ENCODE data around the gene STAT5A. TPM values are rescaled to one million over a fixed set of nuclear protein-coding genes. Genes with fewer than 3 reads are reported as not detected.

STAT5A gene
- total and polyA plus RNA-seq, 9 of the 15 experiments (the other 6 are each of a cell fraction or from before 2014, with no cell fraction given), result 79.9 to 415 (median 196) TPM

DNA sequence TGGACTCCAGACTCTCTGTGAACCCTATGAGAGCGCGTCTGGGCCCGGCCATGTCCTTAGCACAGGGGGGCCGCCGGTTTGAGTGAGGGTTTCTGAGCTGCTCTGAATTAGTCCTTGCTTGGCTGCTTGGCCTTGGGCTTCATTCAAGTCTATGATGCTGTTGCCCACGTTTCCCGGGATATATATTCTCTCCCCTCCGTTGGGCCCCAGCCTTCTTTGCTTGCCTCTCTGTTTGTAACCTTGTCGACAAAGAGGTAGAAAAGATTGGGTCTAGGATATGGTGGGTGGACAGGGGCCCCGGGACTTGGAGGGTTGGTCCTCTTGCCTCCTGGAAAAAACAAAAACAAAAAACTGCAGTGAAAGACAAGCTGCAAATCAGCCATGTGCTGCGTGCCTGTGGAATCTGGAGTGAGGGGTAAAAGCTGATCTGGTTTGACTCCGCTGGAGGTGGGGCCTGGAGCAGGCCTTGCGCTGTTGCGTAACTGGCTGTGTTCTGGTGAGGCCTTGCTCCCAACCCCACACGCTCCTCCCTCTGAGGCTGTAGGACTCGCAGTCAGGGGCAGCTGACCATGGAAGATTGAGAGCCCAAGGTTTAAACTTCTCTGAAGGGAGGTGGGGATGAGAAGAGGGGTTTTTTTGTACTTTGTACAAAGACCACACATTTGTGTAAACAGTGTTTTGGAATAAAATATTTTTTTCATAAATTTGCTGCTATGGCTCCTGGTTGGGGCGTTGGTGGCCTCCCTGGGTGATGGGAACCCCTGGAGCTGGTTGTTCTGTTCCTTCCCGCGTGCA lies 23.1 kb downstream of the STAT5A start:
- WGBS (ENCODE audit: insufficient coverage, low coverage, missing lambda C conversion rate), result 12% methylated on average over 19 of the region's 19 CpGs
- Histone ChIP-seq H3K9me1 (ENCODE audit: control insufficient read depth, insufficient read depth, low read length) (no peaks in the 10 kb centered on the region), H3K4me3 (peak overlapping the region; percentile 13), H3K79me2 (ENCODE audit: control insufficient read depth, insufficient read depth, low read length) (peaks cover 59% of the 10 kb centered on the region), H2AFZ (ENCODE audit: low read depth, low read length) (no peak overlapping the region), H3K4me1 (replicated peaks in 1 of 2; ENCODE audit: control insufficient read depth in 2 of 2, insufficient read depth in 2 of 2, low read length in 2 of 2) (peaks cover 70 to 85% of the 10 kb centered on the region in 2 experiments), H3K9ac (ENCODE audit: insufficient read depth in 1 of 2, low read depth in 2 of 2, low read length in 2 of 2) (peak overlapping the region; percentile 89 to 100), H4K20me1 (replicated peaks; ENCODE audit: control insufficient read depth, insufficient read depth, low read length) (no peaks in the 10 kb centered on the region), H3K27me3 (ENCODE audit: control insufficient read depth in 2 of 2, insufficient read depth in 2 of 2, low read length in 2 of 2) (no peaks in the 10 kb centered on the region), H3K9me3 (replicated peaks; ENCODE audit: control insufficient read depth, insufficient read depth, low read depth, low read length) (no peaks in the 10 kb centered on the region), H3K4me2 (ENCODE audit: insufficient read depth, low read length) (peak overlapping the region; percentile 61), H3K27ac (ENCODE audit: extremely low read depth, low read depth, low read length) (peak overlapping the region; percentile 100), H3K36me3 (ENCODE audit: control insufficient read depth, insufficient read depth, low read length) (peaks cover 82% of the 10 kb centered on the region)
- ChIA-PET POLR2A (interaction anchor here (0.6 to 2.2 kb wide), 36 partner anchors 8 to 462 kb away, joined by 3 to 17 read pairs (median 4); partner anchors contain the start of genes CAVIN1, GHDC, KCNH4 and NAGLU), CTCF (ENCODE audit: low intra/inter-chr PET ratio) (interaction anchor here (0.5 to 1.5 kb wide), 3 partner anchors 89 to 217 kb away, joined by 3 read pairs; no protein-coding TSS in a partner anchor)
- FAIRE-seq, result peak; percentile 94
- BruUV-seq (replicated peaks), result TSS peak; percentile 64
- ATAC-seq, result peak; percentile 70
- peak; percentile 61 to 97 (median 76) for DNase-seq (ENCODE audit: extremely low read depth in 1 of 4, low spot score in 3 of 4)
- in situ Hi-C loops (cut with MboI) (no loop called here), intact Hi-C loops (cut with micrococcal nuclease) (loop anchor here (1.0 to 10.0 kb wide), 4 partner anchors 9 to 87 kb away; no protein-coding TSS in a partner anchor)
- TF ChIP-seq RFX7 (CRISPR knock-in tag; IDR thresholded peaks at IDR 0.05) (0 out of 2 replicates have a peak, but pooled peaks have one; percentile 59), ZNF197 (CRISPR knock-in tag; IDR thresholded peaks at IDR 0.05; ENCODE audit: low read depth) (no peak), JUND (IDR thresholded peaks at IDR 0.05; ENCODE audit: borderline replicate concordance, low read depth, low read length) (peak; percentile 77), JUND (tag; IDR thresholded peaks at IDR 0.05; ENCODE audit: borderline replicate concordance, low read depth, low read length) (peak; percentile 74; the same call in 2 of the 3 replicates), TAF1 (IDR thresholded peaks at IDR 0.05; ENCODE audit: control insufficient read depth, extremely low read depth, insufficient read depth, low read length, severe bottlenecking) (peak; percentile 60), DIDO1 (tag; IDR thresholded peaks at IDR 0.05; ENCODE audit: low read depth) (no peak), GATAD2A (IDR thresholded peaks at IDR 0.05) (peak; percentile 52; the same call in 1 of the 2 replicates), PHTF2 (CRISPR knock-in tag; IDR thresholded peaks at IDR 0.05) (no peak), MEF2A (IDR thresholded peaks at IDR 0.05; ENCODE audit: control insufficient read depth, low read depth, low read length) (0 out of 2 replicates have a peak, but pooled peaks have one; percentile 22), LCOR (CRISPR knock-in tag; IDR thresholded peaks at IDR 0.05) (no peak), ATF7 (IDR thresholded peaks at IDR 0.05) (peak; percentile 71), FOXA1 (IDR thresholded peaks at IDR 0.05; ENCODE audit: borderline replicate concordance) (no peak), ZNF3 (CRISPR knock-in tag; IDR thresholded peaks at IDR 0.05) (no peak), CCAR2 (IDR thresholded peaks at IDR 0.05; ENCODE audit: low read depth, low read length) (no peak), EP400 (IDR thresholded peaks at IDR 0.05) (peak; percentile 74), RBM34 (IDR thresholded peaks at IDR 0.05; ENCODE audit: borderline replicate concordance, insufficient read depth, low read length) (no peak), SMAD4 (CRISPR knock-in tag; conservative IDR thresholded peaks at IDR 0.05) (peak; percentile 66), POLR2AphosphoS5 (IDR thresholded peaks at IDR 0.05; ENCODE audit: control insufficient read depth, insufficient read depth, low read depth, low read length) (peak; percentile 69)
- TF ChIP-seq, protein P1, sequence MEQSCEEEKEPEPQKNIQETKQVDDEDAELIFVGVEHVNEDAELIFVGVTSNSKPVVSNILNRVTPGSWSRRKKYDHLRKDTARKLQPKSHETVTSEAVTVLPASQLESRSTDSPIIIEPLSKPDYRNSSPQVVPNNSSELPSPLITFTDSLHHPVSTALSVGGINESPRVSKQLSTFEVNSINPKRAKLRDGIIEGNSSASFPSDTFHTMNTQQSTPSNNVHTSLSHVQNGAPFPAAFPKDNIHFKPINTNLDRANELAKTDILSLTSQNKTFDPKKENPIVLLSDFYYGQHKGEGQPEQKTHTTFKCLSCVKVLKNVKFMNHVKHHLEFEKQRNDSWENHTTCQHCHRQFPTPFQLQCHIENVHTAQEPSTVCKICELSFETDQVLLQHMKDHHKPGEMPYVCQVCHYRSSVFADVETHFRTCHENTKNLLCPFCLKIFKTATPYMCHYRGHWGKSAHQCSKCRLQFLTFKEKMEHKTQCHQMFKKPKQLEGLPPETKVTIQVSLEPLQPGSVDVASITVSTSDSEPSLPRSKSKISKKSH (CRISPR knock-in tag; IDR thresholded peaks at IDR 0.05), result no peak
- TF ChIP-seq, protein P2, sequence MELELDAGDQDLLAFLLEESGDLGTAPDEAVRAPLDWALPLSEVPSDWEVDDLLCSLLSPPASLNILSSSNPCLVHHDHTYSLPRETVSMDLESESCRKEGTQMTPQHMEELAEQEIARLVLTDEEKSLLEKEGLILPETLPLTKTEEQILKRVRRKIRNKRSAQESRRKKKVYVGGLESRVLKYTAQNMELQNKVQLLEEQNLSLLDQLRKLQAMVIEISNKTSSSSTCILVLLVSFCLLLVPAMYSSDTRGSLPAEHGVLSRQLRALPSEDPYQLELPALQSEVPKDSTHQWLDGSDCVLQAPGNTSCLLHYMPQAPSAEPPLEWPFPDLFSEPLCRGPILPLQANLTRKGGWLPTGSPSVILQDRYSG (tag; conservative IDR thresholded peaks at IDR 0.05; ENCODE audit: low read depth), result peak; percentile 54; the same call in 1 of the 2 replicates

Data from K562 (cell line).